ENCODE data around the gene G2E3. TPM values are rescaled to one million over a fixed set of nuclear protein-coding genes. Genes with fewer than 3 reads are reported as not detected.
"Not testable (repeated sequence)": the region's sequence is repeated elsewhere in the genome, so short reads cannot be mapped to it uniquely, and the experiment has no call there.

Gene G2E3
- polyA plus RNA-seq, 1 donor from 2014 or later, result 20.4 TPM

GRCh38 chr14:30546735-30547134, 12.2 kb upstream of the G2E3 start:
- not testable (repeated sequence) for H3K27ac Mint-ChIP-seq, H3K36me3 Mint-ChIP-seq, H3K4me1 Mint-ChIP-seq, H3K4me3 Mint-ChIP-seq, H3K27me3 Mint-ChIP-seq, H3K9me3 Mint-ChIP-seq

GRCh38 chr14:30547388-30548048, 11.4 kb upstream of the G2E3 start:
- no peaks in the 10 kb centered on the region for H3K36me3 Mint-ChIP-seq
- H3K27ac Mint-ChIP-seq, result no peak overlapping the region

GRCh38 chr14:30550335-30550734, 8.6 kb upstream of the G2E3 start:
- peaks cover 5% of the 10 kb centered on the region for H3K27me3 Mint-ChIP-seq
- peaks cover 0 to 4% (median 0%) of the 10 kb centered on the region in 3 donors for H3K9me3 Mint-ChIP-seq
- no peak overlapping the region for H3K4me3 Mint-ChIP-seq
- H3K27ac Mint-ChIP-seq, result no peak overlapping the region
- H3K36me3 Mint-ChIP-seq, result no peaks in the 10 kb centered on the region
- peaks cover 2 to 5% (median 5%) of the 10 kb centered on the region in 3 donors for H3K4me1 Mint-ChIP-seq

More at GRCh38 chr14:30547388-30548048, 11.4 kb upstream of the G2E3 start:
- peaks cover 6% of the 10 kb centered on the region for H3K27me3 Mint-ChIP-seq
- no peaks in the 10 kb centered on the region for H3K4me1 Mint-ChIP-seq
- H3K9me3 Mint-ChIP-seq, result peaks cover 0 to 4% (median 0%) of the 10 kb centered on the region in 3 donors
- H3K4me3 Mint-ChIP-seq, result no peak overlapping the region

- H3K4me1 Mint-ChIP-seq, result peaks cover 2 to 5% (median 5%) of the 10 kb centered on the region in 3 donors
- H3K27me3 Mint-ChIP-seq, result peaks cover 5% of the 10 kb centered on the region
- H3K9me3 Mint-ChIP-seq, result peaks cover 0 to 4% (median 0%) of the 10 kb centered on the region in 3 donors
- no peak overlapping the region for H3K27ac Mint-ChIP-seq
- no peak overlapping the region for H3K4me3 Mint-ChIP-seq
- H3K36me3 Mint-ChIP-seq, result no peaks in the 10 kb centered on the region
These were observed 7.5 kb upstream of the G2E3 start for GRCh38 chr14:30551460-30551859.

- H3K27me3 Mint-ChIP-seq, result peaks cover 5% of the 10 kb centered on the region
- H3K4me3 Mint-ChIP-seq, result no peak overlapping the region
- H3K4me1 Mint-ChIP-seq, result peaks cover 4 to 12% (median 5%) of the 10 kb centered on the region in 3 donors
- H3K9me3 Mint-ChIP-seq, result no peaks in the 10 kb centered on the region
- no peak overlapping the region for H3K27ac Mint-ChIP-seq
- H3K36me3 Mint-ChIP-seq, result no peaks in the 10 kb centered on the region
These were observed 5.5 kb upstream of the G2E3 start for GRCh38 chr14:30553311-30553989.

GRCh38 chr14:30558362-30558674, 640 bp upstream of the G2E3 start:
- H3K36me3 Mint-ChIP-seq, result no peaks in the 10 kb centered on the region
- H3K9me3 Mint-ChIP-seq, result no peaks in the 10 kb centered on the region
- peak overlapping the region in 2 of 3 donors; percentile 76 to 99 for H3K27ac Mint-ChIP-seq
- H3K27me3 Mint-ChIP-seq, result no peaks in the 10 kb centered on the region
- peak overlapping the region; percentile 96 to 100 (median 100) for H3K4me3 Mint-ChIP-seq
- H3K4me1 Mint-ChIP-seq, result peaks cover 20 to 31% (median 23%) of the 10 kb centered on the region in 3 donors

- Mint-ChIP-seq H3K4me3 (peak overlapping the region; percentile 96 to 100 (median 100)), H3K27me3 (no peaks in the 10 kb centered on the region), H3K4me1 (peaks cover 21 to 33% (median 27%) of the 10 kb centered on the region in 3 donors), H3K27ac (peak overlapping the region; percentile 76 to 99 (median 98)), H3K36me3 (peaks cover 3% of the 10 kb centered on the region), H3K9me3 (no peaks in the 10 kb centered on the region)
These were observed 707 bp downstream of the G2E3 start for GRCh38 chr14:30559638-30560091.

GRCh38 chr14:30560581-30560980, 1.6 kb downstream of the G2E3 start:
- Mint-ChIP-seq H3K4me1 (peaks cover 22 to 36% (median 33%) of the 10 kb centered on the region in 3 donors), H3K27me3 (no peaks in the 10 kb centered on the region), H3K9me3 (no peaks in the 10 kb centered on the region), H3K36me3 (peaks cover 3% of the 10 kb centered on the region), H3K27ac (peak overlapping the region in 2 of 3 donors; percentile 22 to 64), H3K4me3 (peak overlapping the region; percentile 57 to 80 (median 68))

- no peaks in the 10 kb centered on the region for H3K9me3 Mint-ChIP-seq
- H3K27me3 Mint-ChIP-seq, result no peaks in the 10 kb centered on the region
- H3K36me3 Mint-ChIP-seq, result peaks cover 3% of the 10 kb centered on the region
- H3K4me1 Mint-ChIP-seq, result peaks cover 48 to 56% (median 52%) of the 10 kb centered on the region in 3 donors
- H3K27ac Mint-ChIP-seq, result peak overlapping the region in 1 of 3 donors; percentile 10
- peak overlapping the region in 1 of 4 donors; percentile 34 for H3K4me3 Mint-ChIP-seq
These were observed 5.4 kb downstream of the G2E3 start for GRCh38 chr14:30564235-30564867.

- Mint-ChIP-seq H3K27ac (peak overlapping the region in 1 of 3 donors; percentile 10), H3K9me3 (no peaks in the 10 kb centered on the region), H3K27me3 (no peaks in the 10 kb centered on the region), H3K36me3 (peaks cover 3% of the 10 kb centered on the region), H3K4me1 (peaks cover 52 to 55% (median 53%) of the 10 kb centered on the region in 3 donors), H3K4me3 (peak overlapping the region in 1 of 4 donors; percentile 34)
These were observed 5.9 kb downstream of the G2E3 start for GRCh38 chr14:30564868-30565248.

GRCh38 chr14:30569216-30569902, 10.4 kb downstream of the G2E3 start:
- peaks cover 66 to 71% (median 68%) of the 10 kb centered on the region in 3 donors for H3K4me1 Mint-ChIP-seq
- H3K9me3 Mint-ChIP-seq, result no peaks in the 10 kb centered on the region
- peak overlapping the region in 1 of 4 donors; percentile 78 for H3K4me3 Mint-ChIP-seq
- peaks cover 3% of the 10 kb centered on the region for H3K36me3 Mint-ChIP-seq
- no peaks in the 10 kb centered on the region for H3K27me3 Mint-ChIP-seq
- no peak overlapping the region for H3K27ac Mint-ChIP-seq

- Mint-ChIP-seq H3K4me3 (no peak overlapping the region), H3K27me3 (no peaks in the 10 kb centered on the region), H3K4me1 (peaks cover 64 to 73% (median 71%) of the 10 kb centered on the region in 3 donors), H3K27ac (no peak overlapping the region), H3K9me3 (no peaks in the 10 kb centered on the region), H3K36me3 (no peaks in the 10 kb centered on the region)
These were observed 10.9 kb downstream of the G2E3 start for GRCh38 chr14:30569903-30570226.

GRCh38 chr14:30572237-30572636, 13.3 kb downstream of the G2E3 start:
- no peaks in the 10 kb centered on the region for H3K36me3 Mint-ChIP-seq
- H3K27ac Mint-ChIP-seq, result no peak overlapping the region
- H3K27me3 Mint-ChIP-seq, result no peaks in the 10 kb centered on the region
- H3K4me3 Mint-ChIP-seq, result no peak overlapping the region
- H3K4me1 Mint-ChIP-seq, result peaks cover 59 to 71% (median 69%) of the 10 kb centered on the region in 3 donors
- H3K9me3 Mint-ChIP-seq, result no peaks in the 10 kb centered on the region

GRCh38 chr14:30572771-30573170, 13.8 kb downstream of the G2E3 start:
- Mint-ChIP-seq H3K27ac (no peak overlapping the region), H3K27me3 (no peaks in the 10 kb centered on the region), H3K36me3 (no peaks in the 10 kb centered on the region), H3K9me3 (no peaks in the 10 kb centered on the region), H3K4me1 (peaks cover 61 to 72% (median 69%) of the 10 kb centered on the region in 3 donors), H3K4me3 (no peak overlapping the region)
